ENCODE measurements around the gene LFNG. TPM values are rescaled to one million over a fixed set of nuclear protein-coding genes. Genes with fewer than 3 reads are reported as not detected.

Gene LFNG
- total RNA-seq, 1 donor = 10.8 TPM

DNA sequence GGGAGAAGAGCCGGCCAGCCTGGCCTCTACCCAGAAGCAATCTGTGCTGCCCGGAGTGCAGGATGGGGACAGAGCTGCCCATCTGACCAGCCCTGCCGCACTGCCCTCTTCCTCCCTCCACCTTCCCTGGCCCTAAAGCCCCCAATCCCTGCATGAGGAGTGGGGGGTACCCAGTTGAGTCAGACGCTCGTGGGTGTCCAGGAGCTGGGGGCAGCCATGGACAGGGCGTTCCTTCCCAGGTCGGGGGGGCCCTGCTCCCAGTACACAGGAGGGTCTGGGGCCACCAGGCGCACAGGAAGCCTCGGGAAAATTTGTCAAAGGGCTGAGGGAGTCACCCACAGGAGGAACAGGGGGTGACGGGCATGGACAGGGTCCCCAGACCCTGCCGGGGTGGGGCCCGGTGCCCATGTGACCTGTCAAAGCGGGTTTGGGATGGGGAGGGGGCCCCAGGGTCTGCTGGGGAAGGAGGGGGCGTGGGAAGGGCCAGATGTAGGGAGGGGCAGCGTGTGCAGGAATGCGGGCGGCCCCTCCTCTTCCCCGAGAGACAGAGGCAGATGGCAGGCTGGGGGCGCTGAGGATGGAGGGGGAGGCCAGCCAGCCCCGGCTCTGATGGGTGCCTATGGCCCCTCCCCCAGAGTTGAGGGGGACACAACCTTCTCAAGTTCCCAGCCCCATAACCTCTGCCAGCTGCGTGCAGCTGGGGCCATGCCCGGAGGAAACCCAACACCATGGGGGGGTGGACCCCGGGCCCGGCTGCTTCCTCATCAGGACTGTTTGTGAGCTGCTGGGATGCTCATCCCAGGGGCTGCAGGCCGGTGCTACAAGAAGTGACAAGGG, 21.9 kb upstream of the LFNG start:
- no peak overlapping the region for H3K4me3 ChIP-seq (ENCODE audit: low read depth, low read length)
- TF ChIP-seq CTCF (IDR thresholded peaks at IDR 0.05; ENCODE audit: insufficient read depth, low read depth, low read length) = no peak
- no peak for DNase-seq (ENCODE audit: low read depth)

GRCh38 chr7:2498708-2499107, 20.9 kb upstream of the LFNG start:
- no peak for DNase-seq (ENCODE audit: low read depth)
- TF ChIP-seq CTCF (IDR thresholded peaks at IDR 0.05; ENCODE audit: insufficient read depth, low read depth, low read length) = no peak
- H3K4me3 ChIP-seq (ENCODE audit: low read depth, low read length) = no peak overlapping the region

GRCh38 chr7:2499181-2499580, 20.4 kb upstream of the LFNG start:
- DNase-seq (ENCODE audit: low read depth) = no peak
- TF ChIP-seq CTCF (IDR thresholded peaks at IDR 0.05; ENCODE audit: insufficient read depth, low read depth, low read length) = no peak
- no peak overlapping the region for H3K4me3 ChIP-seq (ENCODE audit: low read depth, low read length)

DNA sequence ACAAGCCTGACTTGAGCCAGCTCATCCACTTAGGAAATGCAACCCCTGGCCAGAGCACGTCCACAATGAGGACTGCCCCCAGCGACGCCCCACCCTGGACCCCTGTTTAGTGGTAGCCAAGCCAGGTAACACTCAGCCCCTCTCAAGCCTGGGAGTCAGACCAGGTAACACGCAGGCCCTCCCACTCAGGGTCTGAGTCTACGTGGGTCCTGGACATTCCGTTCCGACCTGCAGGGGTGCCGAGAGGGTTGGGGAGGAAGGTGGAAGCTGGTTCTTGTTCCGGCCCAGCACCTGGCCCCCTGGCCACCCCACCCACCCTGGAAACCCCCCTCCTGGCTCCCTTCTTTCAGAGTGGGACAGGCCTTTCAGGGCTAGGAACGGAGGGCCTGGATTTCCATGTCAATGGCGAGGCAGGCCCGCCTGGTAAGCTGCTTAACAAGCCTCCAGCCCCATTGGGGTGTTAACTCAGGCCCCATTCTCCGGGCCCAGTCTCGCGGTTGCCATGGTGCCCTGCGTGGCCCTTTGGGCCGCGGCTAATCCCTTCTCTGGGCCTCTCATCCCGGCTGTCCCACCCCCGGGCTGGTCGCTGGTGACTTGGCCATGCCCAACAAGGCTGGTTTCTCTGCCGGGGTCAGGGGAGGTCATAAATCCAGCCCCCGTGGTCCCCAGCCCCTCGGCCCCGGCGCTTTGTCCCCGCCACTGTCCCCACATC, 19.7 kb upstream of the LFNG start:
- H3K4me3 ChIP-seq (ENCODE audit: low read depth, low read length) = no peak overlapping the region
- no peak for TF ChIP-seq CTCF (IDR thresholded peaks at IDR 0.05; ENCODE audit: insufficient read depth, low read depth, low read length)
- no peak for DNase-seq (ENCODE audit: low read depth)

DNA sequence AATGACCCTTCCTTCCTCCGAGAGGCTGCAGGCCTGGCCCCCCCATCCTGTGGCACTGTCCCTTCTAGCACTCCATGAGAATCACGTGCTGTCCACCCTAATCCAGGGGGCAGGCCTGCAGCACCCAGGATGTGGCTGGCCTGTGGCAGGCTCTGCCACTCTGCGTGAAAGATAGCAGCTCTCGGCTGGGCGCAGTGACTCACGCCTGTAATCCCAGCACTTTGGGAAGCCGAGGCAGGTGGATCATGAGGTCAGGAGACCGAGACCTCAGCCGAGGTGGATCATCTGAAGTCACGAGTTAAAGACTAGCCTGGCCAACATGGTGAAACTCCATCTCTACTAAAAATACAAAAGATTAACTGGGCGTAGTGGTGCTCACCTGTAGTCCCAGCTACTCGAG, 18.9 kb upstream of the LFNG start:
- TF ChIP-seq CTCF (IDR thresholded peaks at IDR 0.05; ENCODE audit: insufficient read depth, low read depth, low read length) = no peak
- no peak overlapping the region for H3K4me3 ChIP-seq (ENCODE audit: low read depth, low read length)
- no peak for DNase-seq (ENCODE audit: low read depth)

DNA sequence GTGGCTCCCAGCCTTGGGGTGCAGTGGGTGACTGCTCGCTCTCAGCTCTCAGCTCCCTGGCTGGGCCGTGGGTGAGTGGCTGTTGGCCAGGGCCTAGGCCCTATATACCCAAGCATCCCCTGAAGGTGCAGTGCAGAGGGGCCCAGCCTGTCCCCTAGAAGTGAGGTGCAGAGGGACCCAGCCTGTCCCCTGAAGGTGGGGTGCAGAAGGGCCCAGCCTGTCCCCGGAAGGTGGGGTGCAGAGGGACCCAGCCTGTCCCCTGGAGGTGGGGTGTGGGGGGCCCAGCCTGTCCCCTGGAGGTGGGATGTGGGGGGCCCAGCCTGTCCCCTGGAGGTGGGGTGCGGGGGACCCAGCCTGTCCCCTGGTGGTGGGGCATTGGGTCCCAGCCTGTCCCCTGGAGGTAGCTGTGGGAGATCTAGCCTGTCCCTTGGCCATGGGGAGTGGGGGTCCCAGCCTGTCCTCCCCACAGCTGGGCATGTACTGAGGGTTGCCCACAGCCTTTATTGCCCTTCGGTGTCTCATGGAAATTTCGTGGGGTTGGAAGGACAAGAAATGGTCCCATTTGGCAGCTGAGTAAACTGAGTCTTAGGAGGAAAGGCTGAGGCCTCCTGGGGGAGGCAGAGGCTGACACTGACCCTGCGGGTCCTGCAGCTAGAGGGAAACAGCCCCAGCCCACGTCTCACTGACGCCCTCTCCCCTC, 17.5 kb upstream of the LFNG start:
- no peak for TF ChIP-seq CTCF (IDR thresholded peaks at IDR 0.05; ENCODE audit: insufficient read depth, low read depth, low read length)
- DNase-seq (ENCODE audit: low read depth) = no peak
- H3K4me3 ChIP-seq (ENCODE audit: low read depth, low read length) = no peak overlapping the region
